ENCODE results near the gene BCR.
"Not testable (repeated sequence)": the region's sequence is repeated elsewhere in the genome, so short reads cannot be mapped to it uniquely, and the experiment has no call there.

BCR gene

DNA sequence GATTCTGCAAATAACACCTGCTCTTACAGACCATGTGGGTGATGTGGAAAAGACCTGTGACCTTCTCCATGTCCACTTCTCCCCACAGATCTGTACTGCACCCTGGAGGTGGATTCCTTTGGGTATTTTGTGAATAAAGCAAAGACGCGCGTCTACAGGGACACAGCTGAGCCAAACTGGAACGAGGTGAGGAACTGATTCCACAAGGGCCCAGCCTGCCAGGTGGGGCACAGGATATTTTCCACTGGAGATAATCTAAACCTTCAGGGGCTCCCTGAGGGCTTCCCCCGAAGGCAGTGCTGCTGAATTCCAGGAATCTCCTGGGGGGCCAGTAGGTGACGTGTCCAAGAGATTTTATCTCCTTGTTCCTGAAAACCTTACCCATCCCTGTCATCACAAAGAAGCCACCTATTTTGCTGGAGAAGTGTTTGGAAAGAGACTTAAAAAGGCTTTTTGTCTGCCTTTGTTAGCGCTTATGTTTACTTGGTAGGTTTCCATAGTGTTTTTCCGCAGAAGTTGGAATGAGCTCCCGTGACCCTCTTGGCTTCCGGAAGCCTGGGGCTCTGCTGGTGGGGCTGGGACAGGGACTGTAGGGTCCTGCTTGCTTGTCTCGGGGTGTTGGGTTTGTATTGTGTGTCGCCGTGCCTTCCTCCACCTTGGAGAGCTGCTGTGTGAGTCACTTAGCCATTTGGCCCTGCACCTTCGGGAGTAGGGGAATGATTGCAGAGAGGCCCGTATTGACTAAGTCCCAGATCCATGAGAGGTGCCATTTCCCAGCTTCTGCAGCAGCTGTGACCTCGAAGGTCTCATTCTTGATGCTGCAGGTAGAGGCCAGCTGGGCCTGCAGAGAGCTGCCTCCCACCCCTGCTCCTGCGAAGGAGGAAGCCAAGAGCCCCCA, 112.4 kb downstream of the BCR start:
- no peak for DNase-seq

DNA sequence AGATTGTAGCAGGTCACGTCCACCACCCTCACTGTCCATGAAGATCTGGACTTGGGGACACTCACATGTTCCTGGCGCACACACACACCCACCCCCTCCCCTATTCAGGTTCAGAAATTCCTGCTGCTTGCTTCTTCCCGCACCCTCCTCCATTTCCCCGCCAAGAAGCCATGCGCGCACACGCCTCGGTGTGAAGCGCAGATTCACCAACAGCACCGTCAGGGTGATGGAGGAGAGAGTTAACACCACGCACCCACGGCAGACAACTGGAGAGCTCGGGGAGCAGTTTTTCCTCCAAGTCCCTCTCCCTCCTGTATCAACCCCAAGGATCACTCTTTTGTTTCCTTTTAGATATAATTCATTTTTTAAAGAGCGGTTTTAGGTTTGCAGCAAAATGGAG, 113.4 kb downstream of the BCR start:
- DNase-seq: no peak

DNA sequence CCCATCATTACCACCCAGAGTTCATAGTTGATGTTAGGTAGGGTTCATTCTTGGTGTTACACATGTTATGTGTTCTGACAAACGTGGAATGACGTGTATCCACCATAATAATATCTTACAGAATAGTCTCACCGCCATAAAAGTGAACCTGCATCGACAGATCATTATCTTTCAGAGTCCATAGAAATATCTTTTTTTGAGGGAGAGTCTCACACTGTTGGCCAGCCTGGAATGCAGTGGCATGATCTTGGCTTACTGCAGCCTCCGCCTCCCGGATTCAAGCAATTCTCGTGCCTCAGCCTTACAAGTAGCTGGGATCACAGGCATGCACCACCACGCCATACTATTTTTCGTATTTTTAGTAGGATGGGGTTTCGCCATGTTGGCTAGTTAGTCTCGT, 113.9 kb downstream of the BCR start:
- DNase-seq: no peak

DNA sequence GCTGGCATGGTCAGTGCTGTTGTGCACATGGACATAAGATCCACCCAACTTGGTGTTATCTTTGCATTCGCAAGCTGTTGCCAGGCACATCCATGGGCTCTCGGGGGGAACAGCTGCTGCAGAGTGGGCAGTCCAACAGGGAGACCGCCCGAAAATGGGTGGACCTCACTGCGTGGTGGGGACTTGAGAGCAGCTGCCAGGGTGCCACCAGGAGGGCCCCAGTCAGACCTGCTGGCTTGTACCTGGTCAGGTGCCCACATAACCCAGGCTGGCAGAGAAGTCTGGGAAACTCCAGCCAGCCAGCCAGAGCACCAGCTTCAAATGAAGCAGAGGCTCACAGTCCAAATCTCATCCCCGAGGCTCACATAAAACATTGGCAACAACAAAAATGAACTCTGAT, 120.2 kb downstream of the BCR start:
- no peak for DNase-seq

DNA sequence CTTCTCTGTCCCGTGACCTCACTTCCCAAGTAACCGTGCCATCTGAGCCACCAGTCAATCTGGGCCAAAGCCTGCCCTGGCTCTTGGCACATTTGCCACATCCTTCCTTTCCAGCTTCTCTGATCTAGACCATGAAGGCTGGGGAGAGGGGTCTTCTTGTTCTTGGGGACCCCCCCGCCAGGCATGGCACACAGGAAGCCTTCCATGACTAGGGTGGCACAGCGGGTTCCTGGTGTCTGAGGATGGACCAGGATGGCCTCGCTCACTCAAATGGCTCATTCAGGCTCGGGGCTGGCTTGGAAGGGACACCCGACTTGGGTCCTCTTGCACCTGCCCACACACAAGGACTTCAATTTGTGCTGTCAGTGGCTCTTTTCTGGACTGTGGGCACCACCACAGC, 121.3 kb downstream of the BCR start:
- DNase-seq: no peak

DNA sequence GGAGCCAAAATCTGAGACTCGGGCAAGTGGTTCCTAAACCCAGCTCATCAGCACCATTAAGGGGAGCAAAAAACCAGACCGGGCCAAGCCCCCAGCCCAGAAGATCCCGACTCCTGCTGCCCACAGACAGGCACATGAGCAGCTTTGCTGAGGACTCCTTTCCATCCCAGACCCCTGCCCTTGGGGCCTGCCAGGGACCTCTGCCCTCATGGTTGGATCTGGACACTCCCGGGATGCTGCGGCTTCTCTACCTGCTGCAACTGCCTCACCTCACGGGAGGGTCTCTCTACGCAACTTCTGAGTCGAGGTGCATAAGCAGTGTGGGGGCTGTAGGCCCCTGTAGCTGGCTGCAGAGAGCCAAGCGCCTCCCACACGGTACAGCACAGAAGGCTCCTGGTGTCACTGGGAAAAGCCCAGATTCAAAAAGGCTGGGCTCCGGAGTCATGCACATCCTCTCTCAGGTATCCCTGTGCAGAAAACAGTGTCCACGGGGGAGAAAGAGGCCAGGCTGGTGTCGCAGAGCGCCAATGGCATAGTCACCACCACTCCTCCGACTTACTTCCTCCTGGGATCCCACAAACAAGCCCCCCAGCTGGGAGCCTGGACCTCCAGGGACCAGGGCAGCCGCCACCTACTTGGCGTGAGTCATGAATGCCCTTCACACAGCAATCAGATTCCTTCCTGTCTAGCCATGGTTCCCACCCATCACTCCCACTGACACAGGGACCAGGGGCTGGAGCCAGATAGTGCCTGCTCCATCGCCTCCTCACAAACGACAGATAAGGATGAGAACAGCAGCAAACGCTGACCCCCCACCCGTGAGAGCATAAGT, 122.1 kb downstream of the BCR start:
- DNase-seq: no peak

DNA sequence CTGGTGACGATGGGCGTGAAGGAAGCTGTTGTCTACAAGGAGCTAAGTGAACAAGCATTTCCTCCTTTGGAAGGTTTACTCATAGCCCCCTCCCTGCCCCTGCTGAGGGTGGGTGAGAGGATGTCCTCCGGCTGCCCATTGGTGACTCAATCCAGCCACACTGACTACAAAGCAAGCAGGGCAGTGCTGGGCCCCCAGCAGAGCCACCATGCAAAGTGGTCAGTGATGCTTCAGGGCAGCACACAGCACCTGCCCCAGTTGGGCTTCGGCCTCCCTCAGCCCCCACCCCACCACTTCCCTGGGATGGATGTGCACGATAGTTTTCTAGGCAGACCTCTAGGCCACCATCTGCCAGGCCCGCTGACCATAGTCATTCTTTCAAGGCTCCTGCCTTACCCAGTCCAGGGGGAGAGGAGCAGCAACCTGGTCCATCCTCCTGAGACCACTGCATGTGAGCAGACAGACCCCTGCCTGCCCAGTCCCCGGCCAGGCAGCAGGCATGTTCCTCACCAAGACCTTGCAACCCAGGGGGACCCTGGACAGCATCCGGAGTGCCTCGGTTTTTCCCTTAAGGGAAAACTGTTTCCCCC, 125.1 kb downstream of the BCR start:
- no peak for DNase-seq

DNA sequence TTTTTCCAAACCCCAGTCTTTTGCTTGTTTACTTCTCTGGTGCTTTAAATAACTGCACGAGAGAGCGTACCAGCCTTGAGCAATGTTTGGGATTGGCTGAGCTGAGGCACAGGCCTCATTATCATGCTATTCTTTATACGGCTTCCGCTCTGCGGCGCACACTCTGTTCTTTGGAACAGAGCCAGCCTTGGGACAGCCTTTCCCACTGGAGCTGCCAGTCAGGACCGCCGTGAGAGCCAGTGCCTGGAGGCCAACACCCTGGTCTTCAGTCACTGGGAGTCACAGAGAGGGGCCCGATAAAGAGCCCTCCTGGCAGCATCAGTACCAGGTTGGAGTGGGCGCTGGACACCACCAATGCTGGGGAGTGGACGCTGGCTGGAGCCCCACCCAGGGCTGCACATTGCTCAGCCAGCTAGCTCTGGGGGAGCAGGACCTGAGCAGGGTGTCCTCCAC, 125.6 kb downstream of the BCR start:
- DNase-seq: no peak

DNA sequence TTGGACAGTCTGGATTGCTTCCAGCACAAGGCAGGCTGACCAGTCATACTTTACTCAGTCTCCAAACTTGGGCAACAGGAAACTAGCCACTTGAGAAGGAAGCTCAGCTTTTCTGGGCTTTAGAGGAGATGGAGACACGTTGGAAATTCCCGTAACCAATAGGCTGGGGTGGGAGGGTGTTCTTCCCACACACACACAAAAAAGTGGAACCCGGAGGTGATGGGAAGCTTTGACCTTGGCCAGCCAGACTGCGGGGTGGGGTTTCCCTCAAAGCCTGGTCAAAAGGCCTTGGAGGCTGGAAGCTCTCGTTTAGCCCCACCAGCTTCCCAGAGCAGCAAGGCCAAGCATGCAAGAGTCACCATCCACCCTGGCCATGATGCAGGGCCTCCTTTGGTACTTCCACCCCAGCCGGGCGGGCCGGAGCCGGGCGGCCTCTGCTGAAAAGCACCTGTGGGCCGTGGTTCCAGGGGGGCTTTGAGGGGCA, 126.2 kb downstream of the BCR start:
- DNase-seq: no peak

DNA sequence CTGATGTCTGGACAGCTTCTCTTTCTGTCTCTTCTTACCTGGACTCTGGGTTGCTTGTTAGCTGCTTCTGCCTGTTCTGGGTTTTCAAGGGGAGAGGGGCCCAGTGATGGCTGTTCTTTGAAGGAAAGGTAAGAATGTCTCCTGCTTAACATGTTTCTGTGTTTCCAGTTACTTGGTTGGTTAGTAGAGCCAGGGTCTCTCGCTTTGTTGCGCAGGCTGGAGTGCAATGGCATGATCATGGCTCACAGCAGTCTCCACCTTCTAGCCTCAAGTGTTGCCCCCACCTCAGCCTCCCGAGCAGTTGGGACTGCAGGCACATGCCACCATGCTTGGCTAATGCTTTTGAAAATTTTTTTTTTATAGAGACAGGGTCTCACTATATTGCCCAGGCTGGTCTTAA, 126.6 kb downstream of the BCR start:
- DNase-seq: no peak

DNA sequence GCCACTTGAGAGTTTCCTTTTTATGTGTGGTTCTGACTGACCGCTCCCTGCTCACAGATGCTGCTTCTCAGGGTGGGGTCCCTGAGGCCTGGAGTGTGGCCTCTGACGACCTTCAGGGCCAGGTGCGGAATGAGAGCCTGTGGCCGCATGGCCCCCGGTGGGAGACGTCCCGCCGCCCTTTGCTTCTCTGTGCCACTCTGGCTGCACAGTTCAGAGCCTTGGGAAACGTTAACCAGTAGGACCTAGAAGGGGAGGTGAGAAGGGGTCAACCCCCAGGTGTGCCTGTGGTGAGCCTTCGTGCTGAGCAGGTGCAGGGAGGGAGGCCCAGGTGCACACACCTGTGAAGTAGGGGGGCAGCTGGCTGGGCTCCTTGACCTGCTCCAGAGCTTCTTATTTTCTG, 127.2 kb downstream of the BCR start:
- DNase-seq: not testable (repeated sequence)

DNA sequence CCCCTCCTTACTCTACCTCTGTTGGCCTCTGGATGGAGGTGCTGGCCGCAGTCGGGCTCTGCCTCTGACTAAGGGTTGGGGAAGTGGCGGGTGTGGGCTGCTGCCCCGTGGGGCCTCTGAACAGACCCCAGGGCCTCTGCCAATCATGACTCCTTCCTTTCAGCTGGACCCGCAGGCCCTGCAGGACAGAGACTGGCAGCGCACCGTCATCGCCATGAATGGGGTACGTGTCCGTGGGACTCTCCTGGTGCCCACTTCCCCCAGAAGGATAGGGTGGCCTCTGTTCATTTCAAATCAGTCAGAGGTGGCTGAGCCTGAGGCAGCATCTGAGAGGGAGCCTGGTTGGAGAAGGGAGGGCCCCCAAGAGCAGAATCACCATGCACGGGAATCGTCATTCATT, 129.0 kb downstream of the BCR start:
- not testable (repeated sequence) for DNase-seq

DNA sequence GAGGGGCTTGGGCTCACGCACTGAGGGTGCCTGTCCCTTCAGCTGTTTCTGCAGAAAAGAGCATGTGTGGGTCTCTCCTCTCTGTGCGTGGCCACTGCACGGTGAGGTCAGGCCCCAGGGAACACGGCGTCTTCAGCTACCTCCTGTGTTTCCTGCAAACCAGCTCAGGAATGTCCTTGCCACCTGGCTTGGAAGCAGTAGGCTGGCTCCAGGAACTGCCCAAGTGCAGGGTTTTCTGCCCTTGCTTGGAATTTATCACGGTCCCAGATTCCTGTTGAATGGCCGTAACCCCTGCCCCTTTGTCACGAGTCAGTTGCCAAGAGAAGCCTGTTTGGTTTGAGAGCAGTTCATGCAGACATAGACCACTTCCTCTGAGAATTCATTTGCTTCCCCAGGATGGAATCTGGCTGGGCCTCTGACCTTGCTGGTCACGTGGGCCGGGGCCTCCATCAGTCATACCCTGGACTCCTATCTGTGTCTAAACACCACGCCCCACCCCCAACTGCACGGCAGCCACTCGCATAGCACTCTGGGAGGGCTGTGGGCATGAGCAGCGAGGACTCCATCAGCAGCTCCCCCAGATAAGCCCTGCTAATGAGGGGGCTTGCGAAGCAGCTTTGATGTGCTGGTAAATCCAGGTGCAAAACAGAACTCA, 130.3 kb downstream of the BCR start:
- not testable (repeated sequence) for DNase-seq

DNA sequence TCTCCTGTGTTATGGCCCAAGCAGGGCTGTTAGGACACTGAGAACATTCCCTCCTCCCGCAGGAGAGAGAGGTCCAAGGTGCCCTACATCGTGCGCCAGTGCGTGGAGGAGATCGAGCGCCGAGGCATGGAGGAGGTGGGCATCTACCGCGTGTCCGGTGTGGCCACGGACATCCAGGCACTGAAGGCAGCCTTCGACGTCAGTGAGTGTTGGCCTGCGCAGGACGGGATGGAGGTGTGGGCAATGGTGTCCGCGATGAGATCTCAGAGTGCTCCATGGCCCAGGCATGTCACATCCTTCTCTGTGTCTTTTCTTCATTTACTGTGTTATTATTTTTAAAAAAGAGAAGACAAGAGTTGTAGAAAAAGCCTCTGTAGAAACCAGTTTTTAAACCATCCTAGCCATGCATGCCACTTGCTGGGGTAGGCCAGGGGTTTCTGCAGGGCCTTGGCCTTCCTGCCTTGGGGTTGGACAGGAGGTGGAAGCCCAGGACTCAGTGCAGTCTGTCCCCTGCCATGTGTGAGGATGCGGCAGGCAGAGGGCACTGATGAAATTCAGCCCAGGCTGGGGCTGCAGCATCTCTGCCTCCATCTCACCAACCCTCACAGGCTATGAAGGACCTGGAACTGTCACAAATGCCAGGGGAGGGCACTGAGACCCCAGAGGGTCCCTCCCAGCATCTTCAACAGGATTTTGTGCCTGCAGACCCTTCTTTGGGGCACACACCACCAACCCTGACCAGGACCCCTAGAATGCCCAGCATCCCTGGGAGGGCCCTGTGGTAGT, 131.5 kb downstream of the BCR start:
- DNase-seq: not testable (repeated sequence)

DNA sequence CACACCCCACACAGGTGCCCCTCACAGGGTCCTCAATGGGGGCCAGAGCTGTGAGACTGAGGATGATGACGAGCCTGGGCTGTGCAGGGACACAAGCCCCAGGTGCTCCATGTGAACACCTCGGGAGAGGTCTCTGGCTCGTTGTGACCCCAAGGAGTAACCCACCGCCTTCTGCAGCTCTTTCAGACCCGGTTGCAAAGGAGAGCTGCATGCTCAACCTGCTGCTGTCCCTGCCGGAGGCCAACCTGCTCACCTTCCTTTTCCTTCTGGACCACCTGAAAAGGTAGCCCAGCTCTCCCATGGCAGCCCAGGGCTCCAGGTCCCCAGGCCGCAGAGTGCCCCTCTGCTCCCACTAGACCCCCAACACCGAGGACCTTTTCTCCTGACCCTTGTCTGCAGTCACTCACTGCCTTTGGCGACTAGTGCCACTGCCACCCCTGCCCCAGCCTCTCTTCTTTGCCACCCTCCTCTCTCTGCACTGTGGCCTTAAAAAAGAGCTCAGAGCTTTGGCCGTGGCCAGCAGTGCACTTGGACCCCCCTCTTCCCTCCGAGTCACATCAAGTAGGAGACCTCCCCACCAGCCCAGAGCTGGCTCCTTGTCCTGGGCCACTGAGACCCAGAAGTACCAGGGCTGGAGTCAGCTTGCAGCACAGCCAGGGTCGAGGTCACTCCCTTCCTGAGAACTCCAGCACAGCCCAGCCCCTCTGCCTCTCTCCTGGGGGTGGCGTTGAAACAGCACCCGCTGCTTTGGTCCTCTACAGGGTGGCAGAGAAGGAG, 133.7 kb downstream of the BCR start:
- no peak for DNase-seq

DNA sequence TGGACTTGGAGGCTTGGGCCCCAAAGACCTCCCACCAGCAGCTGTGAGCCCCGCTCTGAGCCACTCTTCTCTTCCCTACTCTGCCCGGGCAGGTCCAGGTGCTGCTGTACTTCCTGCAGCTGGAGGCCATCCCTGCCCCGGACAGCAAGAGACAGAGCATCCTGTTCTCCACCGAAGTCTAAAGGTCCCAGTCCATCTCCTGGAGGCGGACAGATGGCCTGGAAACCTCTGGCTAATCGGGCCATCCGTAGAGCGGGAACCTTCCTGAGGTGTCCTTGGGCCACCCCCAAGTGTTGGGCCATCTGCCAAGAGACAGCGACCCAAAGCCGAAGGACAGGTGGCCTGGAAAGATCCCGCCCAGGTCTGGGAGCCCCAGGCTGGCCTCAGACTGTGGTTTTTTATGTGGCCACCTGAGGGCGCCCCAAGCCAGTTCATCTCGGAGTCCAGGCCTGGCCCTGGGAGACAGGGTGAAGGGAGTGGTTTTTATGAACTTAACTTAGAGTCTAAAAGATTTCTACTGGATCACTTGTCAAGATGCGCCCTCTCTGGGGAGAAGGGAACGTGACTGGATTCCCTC, 135.1 kb downstream of the BCR start:
- DNase-seq: no peak

DNA sequence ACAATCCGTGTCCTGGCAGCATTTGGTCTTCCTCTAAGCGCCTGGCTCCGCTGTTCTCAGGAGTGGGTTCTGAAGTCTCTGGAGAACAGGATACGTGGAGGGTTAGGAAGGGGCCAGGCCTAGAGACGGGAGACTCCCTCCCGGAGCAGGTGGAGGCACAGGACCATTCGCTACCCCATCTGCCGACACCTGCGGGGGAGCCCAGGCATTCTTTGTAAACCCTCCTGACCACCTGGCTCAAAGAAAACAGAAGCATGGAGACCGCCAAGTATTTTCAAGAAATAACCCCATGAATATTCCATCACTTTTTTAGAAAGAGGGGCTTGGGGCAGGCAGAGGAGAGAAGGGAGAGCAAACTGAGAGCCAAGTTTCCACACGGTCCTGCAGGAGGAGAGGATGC, 136.3 kb downstream of the BCR start:
- DNase-seq: not testable (repeated sequence)

DNA sequence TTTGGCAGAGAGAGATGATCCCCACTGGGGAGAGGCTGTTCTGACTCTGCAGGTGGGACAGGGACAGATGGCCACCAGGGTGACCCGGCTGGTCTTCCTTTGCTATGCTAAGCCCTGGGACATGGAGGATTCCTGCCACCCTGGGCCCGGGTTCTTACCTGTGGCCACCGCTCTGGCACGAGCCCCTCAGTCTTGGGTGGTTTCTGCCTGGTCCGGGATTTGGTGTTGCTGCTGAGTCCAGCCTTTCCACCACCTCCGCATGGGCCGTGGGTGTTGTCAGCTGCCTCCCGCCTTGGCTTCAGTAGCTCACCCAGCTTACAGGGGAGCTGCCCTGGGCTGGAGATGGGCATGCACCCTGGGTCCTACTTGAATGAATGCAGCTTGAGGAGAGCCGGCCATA, 138.0 kb downstream of the BCR start:
- DNase-seq: not testable (repeated sequence)

DNA sequence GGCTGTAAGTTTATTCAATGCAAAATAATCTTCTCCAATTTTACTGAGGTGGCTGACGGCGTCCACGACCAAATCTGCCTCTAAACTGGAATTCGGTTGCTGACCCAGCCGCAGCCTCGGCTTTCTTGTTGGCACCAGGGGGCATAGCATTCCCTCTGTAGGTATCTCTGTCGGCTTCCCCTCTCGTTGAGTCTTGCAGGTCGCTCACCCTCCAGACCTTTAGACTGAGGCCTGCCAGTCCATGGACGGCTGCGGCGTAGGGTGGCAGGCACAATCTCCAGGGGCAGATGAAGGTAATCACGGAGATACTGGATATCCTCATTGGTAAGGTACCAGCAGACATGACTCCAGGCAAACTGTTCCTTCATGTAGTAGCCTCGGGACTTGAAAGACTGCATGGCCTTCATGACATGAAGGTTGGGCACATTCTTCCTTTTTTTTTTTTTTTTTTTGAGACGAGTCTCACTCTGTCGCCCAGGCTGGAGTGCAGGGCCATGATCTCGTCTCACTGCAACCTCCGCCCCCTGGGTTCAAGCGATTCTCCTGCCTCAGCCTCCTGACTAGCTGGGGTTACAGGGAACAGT, 142.3 kb downstream of the BCR start:
- not testable (repeated sequence) for DNase-seq

DNA sequence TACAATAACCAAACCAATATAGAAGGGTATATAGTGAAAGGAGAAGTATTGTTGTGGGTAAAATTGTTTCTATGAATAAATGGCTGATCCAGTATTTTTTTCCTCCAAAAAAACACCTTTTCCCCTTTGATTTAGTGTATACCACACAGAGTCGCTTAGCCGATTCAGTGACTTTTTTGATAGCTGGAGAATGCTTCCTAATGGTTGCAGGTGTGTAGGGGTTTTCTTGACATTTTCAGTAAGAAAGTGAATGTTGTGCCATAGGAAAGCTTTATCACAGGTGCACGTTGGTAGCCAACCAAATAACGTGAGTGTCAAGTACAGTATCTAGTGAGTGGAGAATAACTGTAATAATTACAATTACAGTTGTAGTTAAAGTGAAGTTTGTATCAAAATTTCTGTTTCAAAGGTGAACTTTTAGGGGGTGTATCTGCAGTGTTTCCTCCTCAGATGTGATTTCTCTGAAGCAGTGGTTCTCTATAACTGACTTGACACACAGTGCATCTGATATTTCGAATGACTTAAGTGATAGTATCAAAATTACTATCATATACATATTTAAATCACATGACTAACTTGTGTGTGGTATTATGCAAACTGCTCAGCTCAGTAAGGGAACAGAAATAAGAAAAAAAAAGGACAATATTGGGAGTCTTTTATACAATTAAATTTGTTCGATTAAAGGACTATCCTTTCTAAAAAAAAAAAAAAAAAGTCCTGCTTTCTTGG, 143.8 kb downstream of the BCR start:
- DNase-seq: not testable (repeated sequence)

Measured in SIG-M5 (cell line).